CD4-positive, alpha-beta T cell treated with Interferon alpha-2 for 1 hour (primary cell): ENCODE data around the gene NCCRP1.

Experiments used
- DNase-seq, 2 donors: peaks; one replicate each; pipeline ENCODE4 v3.0.0-alpha.2; 2020 to 2022

NCCRP1 gene

GRCh38 chr19:39166571-39167391 is 30.0 kb upstream of the NCCRP1 start:
- DNase-seq, result no peak

- no peak for DNase-seq
These were observed 29.1 kb upstream of the NCCRP1 start for GRCh38 chr19:39167461-39168257.

- DNase-seq, result no peak
These were observed 28.3 kb upstream of the NCCRP1 start for GRCh38 chr19:39168258-39169142.

- DNase-seq, result no peak
These were observed 27.5 kb upstream of the NCCRP1 start for GRCh38 chr19:39169143-39169810.

GRCh38 chr19:39170386-39171231 is 26.2 kb upstream of the NCCRP1 start:
- DNase-seq, result no peak

GRCh38 chr19:39171479-39172465 is 25.0 kb upstream of the NCCRP1 start:
- no peak for DNase-seq

GRCh38 chr19:39172700-39173501 is 23.9 kb upstream of the NCCRP1 start:
- no peak for DNase-seq

- no peak for DNase-seq
These were observed 23.2 kb upstream of the NCCRP1 start for GRCh38 chr19:39173502-39173991.

- no peak for DNase-seq
These were observed 22.6 kb upstream of the NCCRP1 start for GRCh38 chr19:39174142-39174541.

GRCh38 chr19:39174558-39175544 is 21.9 kb upstream of the NCCRP1 start:
- no peak for DNase-seq

- no peak for DNase-seq
These were observed 21.2 kb upstream of the NCCRP1 start for GRCh38 chr19:39175564-39175963.

GRCh38 chr19:39177110-39177699 is 19.6 kb upstream of the NCCRP1 start:
- no peak for DNase-seq

- DNase-seq, result no peak
These were observed 19.0 kb upstream of the NCCRP1 start for GRCh38 chr19:39177736-39178135.

- DNase-seq, result no peak
These were observed 18.3 kb upstream of the NCCRP1 start for GRCh38 chr19:39178296-39179006.

GRCh38 chr19:39179754-39180153 is 17.0 kb upstream of the NCCRP1 start:
- DNase-seq, result no peak

- no peak for DNase-seq
These were observed 16.0 kb upstream of the NCCRP1 start for GRCh38 chr19:39180749-39181148.
